ENCODE data around the gene MED20.
A peak's percentile ranks its signal among the peaks of the same experiment; 100 is the strongest.

The MED20 gene

GRCh38 chr6:41938590-41939175, 17.7 kb upstream of the MED20 start:
- no CpG with 5 or more reads among the region's 5 CpGs for WGBS, 2 donors (ENCODE audit: extremely low coverage in 2 of 2, insufficient read length in 2 of 2, insufficient replicate concordance in 1 of 2)
- H3K23ac ChIP-seq (ENCODE audit: low read depth, low read length, poor library complexity): peak overlapping the region; percentile 51
- no peaks in the 10 kb centered on the region for H3K27me3 ChIP-seq (ENCODE audit: control insufficient read depth in 3 of 3, insufficient read depth in 3 of 3, low read depth in 1 of 3, low read length in 3 of 3)
- no peak overlapping the region for H3K4me2 ChIP-seq (ENCODE audit: insufficient read depth, low read length, poor library complexity, severe bottlenecking)
- no peak overlapping the region for H4K91ac ChIP-seq (ENCODE audit: low read depth, low read length, poor library complexity)
- no peak overlapping the region for H3K14ac ChIP-seq (ENCODE audit: low read length)
- peaks cover 6% of the 10 kb centered on the region for H3K79me1 ChIP-seq (ENCODE audit: low read depth, low read length)
- no peak overlapping the region for H3K9ac ChIP-seq (ENCODE audit: low read depth, low read length, poor library complexity)
- H2BK5ac ChIP-seq (ENCODE audit: low read length): no peak overlapping the region
- no peak overlapping the region for H3K4me3 ChIP-seq (ENCODE audit: low read length in 2 of 2)
- DNase-seq (ENCODE audit: low spot score): no peak
- no peak overlapping the region for H3K27ac ChIP-seq (replicated peaks; ENCODE audit: low read length)
- H3K4me1 ChIP-seq (ENCODE audit: control insufficient read depth in 2 of 2, insufficient read depth in 1 of 2, low read depth in 1 of 2, low read length in 2 of 2): peaks cover 18 to 21% of the 10 kb centered on the region in 2 donors
- H3K18ac ChIP-seq (ENCODE audit: low read length): no peak overlapping the region
- H2BK12ac ChIP-seq (ENCODE audit: low read length): no peak overlapping the region
- H3K36me3 ChIP-seq (replicated peaks in 1 of 2; ENCODE audit: control insufficient read depth in 2 of 2, insufficient read depth in 2 of 2, low read length in 2 of 2): peaks cover 18 to 48% of the 10 kb centered on the region in 2 donors
- no peak overlapping the region for H2AK5ac ChIP-seq (ENCODE audit: low read depth, low read length)
- H2BK15ac ChIP-seq (ENCODE audit: low read length): no peak overlapping the region
- no peak overlapping the region for H2AFZ ChIP-seq (ENCODE audit: low read length)
- no peak overlapping the region for H4K8ac ChIP-seq (ENCODE audit: low read depth, low read length)
- no peak overlapping the region for H3K4ac ChIP-seq (ENCODE audit: low read length)
- H2BK120ac ChIP-seq (ENCODE audit: low read depth, low read length): no peak overlapping the region
- H3K9me3 ChIP-seq (replicated peaks in 1 of 2; ENCODE audit: control insufficient read depth in 2 of 2, insufficient read depth in 1 of 2, low read depth in 1 of 2, low read length in 2 of 2): no peaks in the 10 kb centered on the region

DNA sequence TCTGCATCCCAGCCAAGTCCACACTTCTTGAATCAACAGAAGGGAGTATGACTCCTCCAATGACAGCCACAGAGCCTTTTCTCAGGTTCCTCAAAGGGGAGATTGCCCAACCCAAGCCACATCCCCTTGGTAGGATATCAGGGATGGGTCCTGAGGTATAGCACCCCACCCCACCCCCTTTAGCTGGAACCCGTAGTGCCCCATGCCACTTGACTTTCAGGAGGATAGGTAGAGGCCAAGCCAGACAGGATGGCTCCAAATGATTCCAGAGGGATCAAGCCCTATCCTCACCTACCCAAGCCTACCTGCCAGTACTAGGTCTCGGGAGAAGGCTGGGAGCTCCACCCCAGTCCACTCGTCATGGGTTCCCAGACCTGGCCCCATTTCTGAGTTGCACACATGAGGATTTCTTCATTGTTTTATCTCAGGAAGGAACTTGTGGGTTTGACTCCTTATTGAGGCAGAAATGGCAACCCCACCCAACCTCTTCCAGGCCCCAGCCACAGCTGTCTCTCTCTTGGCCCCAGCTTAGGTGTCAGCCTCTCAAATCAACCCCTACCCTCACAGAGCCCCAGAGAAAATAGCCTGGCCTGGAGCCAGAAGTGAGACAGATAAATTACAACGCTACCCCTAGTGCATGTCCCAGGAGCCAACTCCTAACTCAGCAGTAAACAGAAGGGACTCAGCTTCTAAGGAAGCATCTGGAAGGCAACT, 17.1 kb upstream of the MED20 start:
- H3K4me2 ChIP-seq (ENCODE audit: insufficient read depth, low read length, poor library complexity, severe bottlenecking): no peak overlapping the region
- no peaks in the 10 kb centered on the region for H3K27me3 ChIP-seq (ENCODE audit: control insufficient read depth in 3 of 3, insufficient read depth in 3 of 3, low read depth in 1 of 3, low read length in 3 of 3)
- no peak overlapping the region for H3K4me3 ChIP-seq (ENCODE audit: low read length in 2 of 2)
- no peak overlapping the region for H4K91ac ChIP-seq (ENCODE audit: low read depth, low read length, poor library complexity)
- peaks cover 18 to 21% of the 10 kb centered on the region in 2 donors for H3K4me1 ChIP-seq (ENCODE audit: control insufficient read depth in 2 of 2, insufficient read depth in 1 of 2, low read depth in 1 of 2, low read length in 2 of 2)
- no peak overlapping the region for H3K23ac ChIP-seq (ENCODE audit: low read depth, low read length, poor library complexity)
- DNase-seq (ENCODE audit: low spot score): no peak
- no peak overlapping the region for H3K27ac ChIP-seq (replicated peaks; ENCODE audit: low read length)
- H3K9me3 ChIP-seq (replicated peaks in 1 of 2; ENCODE audit: control insufficient read depth in 2 of 2, insufficient read depth in 1 of 2, low read depth in 1 of 2, low read length in 2 of 2): no peaks in the 10 kb centered on the region
- H3K36me3 ChIP-seq (replicated peaks in 1 of 2; ENCODE audit: control insufficient read depth in 2 of 2, insufficient read depth in 2 of 2, low read length in 2 of 2): peaks cover 20 to 54% of the 10 kb centered on the region in 2 donors
- H3K79me1 ChIP-seq (ENCODE audit: low read depth, low read length): peaks cover 6% of the 10 kb centered on the region
- H3K14ac ChIP-seq (ENCODE audit: low read length): no peak overlapping the region
- H3K18ac ChIP-seq (ENCODE audit: low read length): no peak overlapping the region
- peak overlapping the region; percentile 7 for H2AK5ac ChIP-seq (ENCODE audit: low read depth, low read length)
- no peak overlapping the region for H2AFZ ChIP-seq (ENCODE audit: low read length)
- no peak overlapping the region for H2BK120ac ChIP-seq (ENCODE audit: low read depth, low read length)
- no CpG with 5 or more reads among the region's 4 CpGs for WGBS, 2 donors (ENCODE audit: extremely low coverage in 2 of 2, insufficient read length in 2 of 2, insufficient replicate concordance in 1 of 2)
- H3K4ac ChIP-seq (ENCODE audit: low read length): no peak overlapping the region
- no peak overlapping the region for H4K8ac ChIP-seq (ENCODE audit: low read depth, low read length)
- H2BK5ac ChIP-seq (ENCODE audit: low read length): no peak overlapping the region
- H2BK12ac ChIP-seq (ENCODE audit: low read length): no peak overlapping the region
- no peak overlapping the region for H2BK15ac ChIP-seq (ENCODE audit: low read length)
- no peak overlapping the region for H3K9ac ChIP-seq (ENCODE audit: low read depth, low read length, poor library complexity)

- H3K23ac ChIP-seq (ENCODE audit: low read depth, low read length, poor library complexity): no peak overlapping the region
- no peak overlapping the region for H2BK12ac ChIP-seq (ENCODE audit: low read length)
- no peak for DNase-seq (ENCODE audit: low spot score)
- no peak overlapping the region for H4K91ac ChIP-seq (ENCODE audit: low read depth, low read length, poor library complexity)
- H3K27ac ChIP-seq (replicated peaks; ENCODE audit: low read length): no peak overlapping the region
- peaks cover 18 to 21% of the 10 kb centered on the region in 2 donors for H3K4me1 ChIP-seq (ENCODE audit: control insufficient read depth in 2 of 2, insufficient read depth in 1 of 2, low read depth in 1 of 2, low read length in 2 of 2)
- H3K9ac ChIP-seq (ENCODE audit: low read depth, low read length, poor library complexity): no peak overlapping the region
- WGBS, 2 donors (ENCODE audit: extremely low coverage in 2 of 2, insufficient read length in 2 of 2, insufficient replicate concordance in 1 of 2): no CpG with 5 or more reads among the region's 2 CpGs
- no peak overlapping the region for H3K4ac ChIP-seq (ENCODE audit: low read length)
- no peak overlapping the region for H3K14ac ChIP-seq (ENCODE audit: low read length)
- no peak overlapping the region for H2BK15ac ChIP-seq (ENCODE audit: low read length)
- H3K4me2 ChIP-seq (ENCODE audit: insufficient read depth, low read length, poor library complexity, severe bottlenecking): no peak overlapping the region
- no peak overlapping the region for H3K4me3 ChIP-seq (ENCODE audit: low read length in 2 of 2)
- no peaks in the 10 kb centered on the region for H3K9me3 ChIP-seq (replicated peaks in 1 of 2; ENCODE audit: control insufficient read depth in 2 of 2, insufficient read depth in 1 of 2, low read depth in 1 of 2, low read length in 2 of 2)
- no peak overlapping the region for H2BK120ac ChIP-seq (ENCODE audit: low read depth, low read length)
- no peak overlapping the region for H3K18ac ChIP-seq (ENCODE audit: low read length)
- no peak overlapping the region for H4K8ac ChIP-seq (ENCODE audit: low read depth, low read length)
- no peak overlapping the region for H2BK5ac ChIP-seq (ENCODE audit: low read length)
- no peaks in the 10 kb centered on the region for H3K27me3 ChIP-seq (ENCODE audit: control insufficient read depth in 3 of 3, insufficient read depth in 3 of 3, low read depth in 1 of 3, low read length in 3 of 3)
- no peak overlapping the region for H2AK5ac ChIP-seq (ENCODE audit: low read depth, low read length)
- H2AFZ ChIP-seq (ENCODE audit: low read length): no peak overlapping the region
- peaks cover 6% of the 10 kb centered on the region for H3K79me1 ChIP-seq (ENCODE audit: low read depth, low read length)
- peaks cover 26 to 60% of the 10 kb centered on the region in 2 donors for H3K36me3 ChIP-seq (replicated peaks in 1 of 2; ENCODE audit: control insufficient read depth in 2 of 2, insufficient read depth in 2 of 2, low read length in 2 of 2)
Observed at GRCh38 chr6:41937472-41937860, 16.5 kb upstream of the MED20 start.

GRCh38 chr6:41936073-41936837, 15.3 kb upstream of the MED20 start:
- Histone ChIP-seq H3K9ac (ENCODE audit: low read depth, low read length, poor library complexity) (peak overlapping the region; percentile 68), H3K9me3 (replicated peaks in 1 of 2; ENCODE audit: control insufficient read depth in 2 of 2, insufficient read depth in 1 of 2, low read depth in 1 of 2, low read length in 2 of 2) (no peaks in the 10 kb centered on the region), H3K23ac (ENCODE audit: low read depth, low read length, poor library complexity) (no peak overlapping the region), H3K18ac (ENCODE audit: low read length) (peak overlapping the region; percentile 23), H2AK5ac (ENCODE audit: low read depth, low read length) (no peak overlapping the region), H2BK12ac (ENCODE audit: low read length) (no peak overlapping the region), H2BK5ac (ENCODE audit: low read length) (peak overlapping the region; percentile 56), H4K91ac (ENCODE audit: low read depth, low read length, poor library complexity) (no peak overlapping the region), H2BK15ac (ENCODE audit: low read length) (no peak overlapping the region), H3K4me3 (ENCODE audit: low read length in 2 of 2) (no peak overlapping the region), H2BK120ac (ENCODE audit: low read depth, low read length) (no peak overlapping the region), H3K14ac (ENCODE audit: low read length) (no peak overlapping the region), H3K4me1 (ENCODE audit: control insufficient read depth in 2 of 2, insufficient read depth in 1 of 2, low read depth in 1 of 2, low read length in 2 of 2) (peaks cover 18 to 19% of the 10 kb centered on the region in 2 donors), H3K79me1 (ENCODE audit: low read depth, low read length) (peaks cover 3% of the 10 kb centered on the region), H3K27me3 (ENCODE audit: control insufficient read depth in 3 of 3, insufficient read depth in 3 of 3, low read depth in 1 of 3, low read length in 3 of 3) (no peaks in the 10 kb centered on the region), H3K4me2 (ENCODE audit: insufficient read depth, low read length, poor library complexity, severe bottlenecking) (no peak overlapping the region), H3K4ac (ENCODE audit: low read length) (no peak overlapping the region), H2AFZ (ENCODE audit: low read length) (no peak overlapping the region), H3K27ac (replicated peaks; ENCODE audit: low read length) (peak overlapping the region; percentile 13), H3K36me3 (replicated peaks in 1 of 2; ENCODE audit: control insufficient read depth in 2 of 2, insufficient read depth in 2 of 2, low read length in 2 of 2) (peaks cover 38 to 72% of the 10 kb centered on the region in 2 donors), H4K8ac (ENCODE audit: low read depth, low read length) (no peak overlapping the region)
- no CpG with 5 or more reads among the region's 10 CpGs for WGBS, 2 donors (ENCODE audit: extremely low coverage in 2 of 2, insufficient read length in 2 of 2, insufficient replicate concordance in 1 of 2)
- peak; percentile 70 for DNase-seq (ENCODE audit: low spot score)

Measured in neuronal stem cell (in vitro differentiated cells).